Stimulated activated CD4-positive, alpha-beta T cell treated with anti-CD3 and anti-CD28 coated beads, Interleukin-1b, Interleukin-23, amount 100 ng/mL, for 4 hours (primary cell): ENCODE measurements around the gene KLF13.

Experiments
- DNase-seq, 2 donors: peaks; one replicate each; pipeline ENCODE4 v3.0.0-alpha.2; 2020; ENCODE audit warnings: low read depth in 2 of 2

Gene KLF13

DNA sequence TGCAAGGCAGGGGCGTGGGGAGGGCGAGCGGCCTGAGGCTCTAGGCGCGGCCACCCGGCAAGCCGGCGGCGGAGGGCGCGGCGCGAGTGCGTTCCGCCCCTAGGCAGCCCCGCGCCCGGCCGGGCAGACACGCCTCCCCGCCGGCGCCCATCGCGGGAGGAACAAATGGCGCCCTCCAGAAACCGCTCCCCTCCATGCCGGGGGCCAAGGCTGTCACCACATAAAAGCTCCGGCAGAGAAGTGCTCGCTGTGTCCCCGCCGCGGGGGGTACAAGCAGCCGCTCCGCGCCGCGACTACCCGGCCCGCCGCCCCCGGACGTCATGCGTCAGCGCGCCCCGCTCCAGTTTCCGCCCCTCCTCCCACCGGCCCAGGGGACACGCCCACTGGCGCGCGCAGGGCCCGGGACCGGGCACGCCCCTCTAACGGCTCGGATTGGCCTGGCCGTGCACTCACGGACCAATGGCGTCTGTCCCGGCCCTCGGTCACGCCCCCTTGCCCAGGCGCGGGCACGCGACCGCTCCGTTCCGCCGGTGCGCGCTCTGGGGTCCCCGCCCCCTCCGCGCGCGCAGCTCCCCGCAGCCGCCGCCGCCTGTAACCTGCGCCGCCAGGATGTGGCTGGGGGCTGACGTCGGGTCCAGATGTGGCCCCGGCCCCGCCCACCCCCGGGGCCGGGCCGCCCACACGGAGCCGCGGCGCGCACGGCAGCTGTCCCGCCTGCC is at the start of gene KLF13:
Gene KLF13, plus strand, starts transcription at position 680 of the 719 bp plus-strand sequence. CDS start 378 bp downstream, outside the sequence.
- DNase-seq: peak; percentile 99

DNA sequence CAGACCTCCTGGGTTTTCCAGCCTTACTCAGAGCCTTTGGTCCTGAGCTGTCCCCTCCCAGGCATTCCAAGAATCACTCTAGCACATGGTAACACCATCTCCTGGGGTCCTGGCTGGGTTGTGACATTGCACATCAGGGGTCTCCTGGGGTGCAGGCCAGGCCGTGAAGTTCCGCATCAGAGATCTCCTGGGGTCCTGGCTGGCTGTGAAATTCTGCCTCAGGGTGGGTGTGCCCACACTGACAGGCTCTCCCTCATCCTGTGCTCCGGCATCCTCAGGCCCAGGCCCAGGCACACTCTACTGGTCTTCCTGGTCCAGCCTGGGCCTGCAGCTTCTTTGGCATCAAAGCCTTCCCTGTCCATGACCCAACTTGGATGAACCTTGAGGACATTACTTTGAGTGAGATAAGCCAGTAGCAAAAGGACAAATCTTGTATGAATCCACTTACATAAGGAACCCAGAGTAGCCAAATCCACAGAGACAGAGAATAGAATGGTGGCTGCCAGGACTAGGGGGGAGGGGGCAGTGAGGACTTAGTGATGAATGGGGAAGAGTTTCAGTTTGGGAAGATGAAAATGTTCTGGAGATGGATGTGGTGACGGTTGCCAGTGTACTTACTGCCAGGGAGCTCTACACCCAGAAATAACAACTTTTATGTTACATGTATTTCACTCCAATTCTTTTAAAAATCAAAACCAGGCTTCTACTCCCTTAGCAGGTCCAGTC is 49.1 kb upstream of the KLF13 start:
- DNase-seq: no peak

DNA sequence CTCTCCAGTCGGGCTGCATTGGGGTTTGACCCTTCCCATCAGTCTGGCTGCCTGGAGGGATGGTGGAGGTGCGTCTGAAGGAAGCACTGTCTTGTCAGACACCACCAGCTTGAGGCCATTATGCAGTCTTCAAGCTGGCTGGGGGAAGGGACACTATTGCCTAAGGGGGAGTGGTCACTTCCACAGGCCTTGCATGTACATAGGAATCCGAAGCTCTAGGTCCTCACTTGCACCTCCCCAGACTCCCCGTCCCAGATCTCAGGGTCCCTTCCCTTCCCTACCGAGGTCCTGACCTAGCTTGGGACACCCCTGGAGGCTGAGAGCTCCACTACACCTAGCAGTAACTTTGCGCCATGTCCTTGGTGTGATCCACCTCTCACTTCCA is 48.6 kb upstream of the KLF13 start:
- DNase-seq: no peak

DNA sequence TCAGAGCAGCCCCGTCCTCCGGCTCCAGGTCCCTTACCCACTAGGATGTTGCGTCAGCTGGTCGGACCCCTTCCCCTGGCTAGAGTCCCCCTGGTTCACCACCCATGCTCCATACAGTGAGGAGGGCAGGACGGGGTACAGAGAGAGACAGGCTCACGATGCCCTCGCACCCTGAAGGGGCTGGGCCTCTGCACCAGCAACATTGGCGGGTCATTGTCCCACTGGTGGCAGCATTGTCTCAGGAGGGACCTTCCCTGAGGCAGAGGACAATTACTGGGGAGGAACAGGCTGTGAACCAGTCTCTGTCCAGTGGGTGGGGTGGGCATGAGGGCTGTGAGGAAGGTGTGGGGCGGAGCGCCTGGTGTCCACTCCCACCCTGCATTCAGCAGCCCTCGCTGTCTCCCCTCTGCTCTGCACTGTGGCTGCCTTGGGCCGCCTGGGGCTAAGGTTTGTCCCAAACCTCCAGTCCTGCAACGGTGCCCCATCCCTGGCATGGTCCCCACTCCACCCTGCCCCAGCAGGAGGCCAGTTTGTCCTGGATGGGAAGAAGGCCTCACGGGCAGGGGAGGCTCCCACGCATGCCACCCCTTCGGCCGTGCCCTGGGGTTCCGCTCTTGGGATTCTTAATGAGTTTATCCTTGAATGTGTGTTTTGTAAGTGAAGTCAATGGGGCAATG is 48.0 kb upstream of the KLF13 start:
- DNase-seq: no peak

GRCh38 chr15:31279221-31280045 is 47.2 kb upstream of the KLF13 start:
- no peak for DNase-seq

DNA sequence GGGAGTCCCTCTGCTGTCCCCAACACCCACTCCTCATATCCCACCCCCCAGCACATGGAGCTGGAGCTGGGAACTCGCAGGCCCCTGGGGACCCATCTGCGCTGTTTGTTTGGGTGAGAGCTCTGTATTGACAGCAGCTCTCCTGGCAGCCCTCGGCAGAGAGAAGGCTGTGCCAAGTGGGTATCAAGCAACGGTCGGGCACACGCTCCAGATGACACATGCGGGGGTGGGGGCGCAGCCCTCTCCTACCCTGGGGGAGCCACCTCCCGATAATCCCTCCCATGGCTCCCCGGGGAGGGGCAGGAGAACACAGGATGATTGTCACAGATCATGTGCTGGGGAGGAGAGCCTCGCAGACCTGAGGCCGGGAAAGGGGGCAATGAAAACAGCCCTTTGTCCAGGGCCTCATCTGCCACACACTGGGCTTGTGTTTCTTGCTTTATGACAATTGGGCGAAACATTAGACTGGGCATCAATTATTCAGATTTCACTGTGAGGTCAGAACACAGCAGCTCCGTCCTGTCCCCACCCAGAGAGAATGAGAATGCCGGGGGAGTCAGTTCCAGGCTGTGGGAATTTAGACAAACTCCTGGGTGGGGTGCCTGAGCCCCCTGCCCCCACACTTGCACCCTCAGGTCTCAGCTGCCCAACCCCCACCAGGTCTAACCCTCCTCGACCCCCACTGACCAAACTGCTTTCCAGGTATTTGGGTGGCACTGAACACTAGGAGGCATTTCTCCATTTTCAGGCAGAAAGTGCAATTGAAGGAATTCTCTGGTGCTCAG is 46.4 kb upstream of the KLF13 start:
- no peak for DNase-seq

DNA sequence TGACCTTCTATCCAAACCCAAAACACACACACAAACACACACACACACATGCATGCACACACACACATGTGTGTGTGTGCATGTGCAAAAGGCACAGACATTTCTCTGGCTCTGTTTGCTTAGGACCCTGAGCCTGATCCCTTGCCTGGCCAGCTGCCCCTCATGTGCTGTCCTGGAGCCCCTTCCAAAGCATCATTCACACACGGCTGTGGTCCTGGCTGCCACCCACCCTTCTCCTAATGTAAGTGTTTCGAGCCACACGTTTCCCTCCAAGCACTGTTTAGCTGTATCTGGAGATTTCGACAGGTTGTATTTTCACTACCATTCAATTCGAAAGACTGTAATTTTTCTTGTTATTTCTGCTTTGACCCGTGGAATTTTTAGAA is 45.8 kb upstream of the KLF13 start:
- no peak for DNase-seq

GRCh38 chr15:31283043-31283442 is 43.6 kb upstream of the KLF13 start:
- no peak for DNase-seq

GRCh38 chr15:31285772-31286261 is 40.8 kb upstream of the KLF13 start:
- no peak for DNase-seq

GRCh38 chr15:31291048-31291578 is 35.5 kb upstream of the KLF13 start:
- no peak for DNase-seq

GRCh38 chr15:31292391-31293015 is 34.1 kb upstream of the KLF13 start:
- no peak for DNase-seq

DNA sequence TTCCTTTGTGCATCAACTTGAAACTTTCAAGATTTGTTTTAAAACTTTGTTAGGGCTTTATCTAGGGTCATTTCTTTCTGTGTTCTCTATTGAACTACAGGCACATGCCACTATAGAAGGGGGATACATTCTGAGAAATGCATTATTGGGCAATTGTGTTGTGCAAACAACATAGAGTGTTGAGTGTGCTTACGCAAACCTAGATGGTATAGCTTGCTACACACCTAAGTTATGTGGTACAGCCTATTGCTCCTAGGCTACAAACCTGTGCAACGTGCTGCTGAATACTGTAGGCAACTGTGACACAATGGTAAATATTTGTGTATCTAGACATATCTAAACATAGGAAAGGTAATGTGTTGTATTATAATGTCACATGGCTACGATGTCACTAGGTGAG is 33.0 kb upstream of the KLF13 start:
- DNase-seq: no peak

- no peak for DNase-seq
These were observed 32.6 kb upstream of the KLF13 start for GRCh38 chr15:31294067-31294466.

DNA sequence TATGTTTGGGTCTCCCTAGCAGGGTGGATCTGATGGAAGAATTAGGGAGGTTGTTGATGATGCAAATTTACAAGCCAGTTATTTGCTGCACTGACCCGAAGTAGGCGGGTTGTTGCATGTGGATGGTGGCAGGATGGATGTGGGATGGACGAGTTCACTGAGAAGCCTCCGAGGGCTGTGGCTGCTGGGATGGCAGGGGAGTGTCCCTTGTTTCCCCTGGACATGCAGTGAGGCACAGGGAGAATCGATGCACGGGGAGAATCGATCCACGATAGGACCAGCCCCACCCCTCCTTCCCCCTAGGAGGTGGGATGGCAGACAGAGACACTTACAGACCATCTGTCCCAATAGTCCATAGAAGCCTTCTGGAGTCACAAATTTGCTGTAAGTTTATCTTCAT is 31.0 kb upstream of the KLF13 start:
- no peak for DNase-seq

DNA sequence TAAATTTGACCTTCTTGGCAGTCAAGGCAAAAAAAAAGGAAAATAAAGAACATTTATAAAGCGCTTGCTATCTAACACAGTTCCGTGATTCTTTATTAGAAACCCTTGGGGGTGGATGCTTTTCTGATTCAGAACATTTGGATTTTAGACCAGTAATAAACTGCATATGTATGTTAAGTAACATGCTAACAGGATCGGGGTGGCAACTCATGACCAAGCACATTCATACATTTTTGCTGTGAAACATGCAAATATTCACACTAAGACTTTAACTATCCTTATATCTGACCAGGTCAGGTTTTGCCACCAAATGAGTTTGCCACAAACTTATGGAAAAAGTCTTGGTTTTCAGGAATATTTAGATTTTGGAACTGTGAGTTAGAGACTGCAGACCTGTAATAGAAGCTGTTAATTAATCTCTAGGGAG is 30.4 kb upstream of the KLF13 start:
- no peak for DNase-seq

- no peak for DNase-seq
These were observed 29.7 kb upstream of the KLF13 start for GRCh38 chr15:31296646-31297574.

- no peak for DNase-seq
These were observed 28.8 kb upstream of the KLF13 start for GRCh38 chr15:31297575-31298456.

DNA sequence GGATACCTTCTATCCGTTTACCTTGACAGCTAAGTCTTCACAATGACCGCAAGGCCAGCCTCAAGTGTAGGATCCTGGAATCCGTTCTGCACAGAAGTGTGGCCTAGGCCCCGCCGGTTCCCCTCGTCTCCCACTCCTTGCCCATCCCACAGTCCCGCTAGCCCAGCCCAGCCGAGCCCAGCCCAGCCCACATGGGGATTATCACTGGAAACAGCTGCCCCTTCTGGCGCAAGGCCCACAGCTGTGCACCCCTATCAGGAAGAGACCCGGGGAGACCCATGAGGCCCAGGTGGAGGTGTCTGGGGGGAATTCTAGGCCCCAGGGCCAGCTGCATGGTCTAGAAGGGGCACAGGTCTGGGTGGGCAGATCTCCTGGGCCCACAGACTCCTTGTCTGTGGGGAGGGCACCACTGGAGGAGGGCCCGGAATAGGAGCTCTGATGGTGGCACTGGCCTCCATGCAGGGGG is 27.9 kb upstream of the KLF13 start:
- no peak for DNase-seq
